Stimulated activated effector memory CD8-positive, alpha-beta T cell treated with anti-CD3 and anti-CD28 coated beads, Interleukin-12 subunit alpha, Interleukin-12 subunit beta, amount 100 ng/mL, for 72 hours (primary cell): ENCODE measurements around the gene NDE1.

Experiments
- ATAC-seq: fragments of 150-1000 bp; cut with Tn5 transposase; 2 replicates; pipeline ENCODE4 v1.10.0; 2021
- DNase-seq, 2 donors: peaks; one replicate each; pipeline ENCODE4 v3.0.0; 2021 to 2022; ENCODE audit warnings: low spot score in 2 of 2
- H3K27ac Mint-ChIP-seq: one replicate; pipeline ENCODE4 v1.8.0; 2022; ENCODE audit warnings: mild to moderate bottlenecking, mixed read lengths
- H3K36me3 Mint-ChIP-seq: one replicate; pipeline ENCODE4 v1.8.0; 2022; ENCODE audit warnings: mild to moderate bottlenecking, mixed read lengths
- H3K4me1 Mint-ChIP-seq: one replicate; pipeline ENCODE4 v1.8.0; 2022; ENCODE audit warnings: mixed read lengths
- H3K4me3 Mint-ChIP-seq: one replicate; pipeline ENCODE4 v1.8.0; 2022; ENCODE audit warnings: mild to moderate bottlenecking, mixed read lengths
- H3K9me3 Mint-ChIP-seq: one replicate; pipeline ENCODE4 v1.8.0; 2022; ENCODE audit warnings: mixed read lengths

The NDE1 gene

DNA sequence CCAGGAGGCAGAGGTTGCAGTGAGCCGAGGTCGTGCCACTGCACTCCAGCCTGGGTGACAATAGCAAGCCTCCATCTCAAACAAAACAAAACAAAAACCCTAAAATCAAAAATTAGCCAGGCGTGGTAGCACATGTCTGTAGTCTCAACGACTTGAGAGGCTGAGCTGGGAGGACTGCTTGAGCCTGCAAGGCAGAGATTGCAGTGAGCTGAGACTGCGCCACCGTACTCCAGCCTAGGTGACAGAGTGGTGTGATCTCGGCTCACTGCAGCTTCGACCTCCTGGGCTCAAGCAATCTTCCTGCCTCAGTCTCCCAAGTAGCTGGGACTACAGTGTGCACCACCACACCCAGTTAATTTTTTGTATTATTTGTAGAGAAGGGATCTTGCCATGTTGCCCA is 119.2 kb downstream of the NDE1 start:
- Mint-ChIP-seq H3K27ac (no peak overlapping the region), H3K9me3 (no peaks in the 10 kb centered on the region), H3K4me3 (no peak overlapping the region), H3K4me1 (no peaks in the 10 kb centered on the region), H3K36me3 (no peaks in the 10 kb centered on the region)
- ATAC-seq (no peak), DNase-seq (no peak)

- H3K9me3 Mint-ChIP-seq, result no peaks in the 10 kb centered on the region
- DNase-seq, result no peak
- ATAC-seq, result no peak
- no peak overlapping the region for H3K4me3 Mint-ChIP-seq
- no peaks in the 10 kb centered on the region for H3K36me3 Mint-ChIP-seq
- H3K4me1 Mint-ChIP-seq, result no peaks in the 10 kb centered on the region
- H3K27ac Mint-ChIP-seq, result no peak overlapping the region
Measured at GRCh38 chr16:15770107-15770506, 120.1 kb downstream of the NDE1 start.

- Mint-ChIP-seq H3K4me1 (no peaks in the 10 kb centered on the region), H3K27ac (no peak overlapping the region), H3K36me3 (no peaks in the 10 kb centered on the region), H3K4me3 (no peak overlapping the region), H3K9me3 (no peaks in the 10 kb centered on the region)
- no peak for ATAC-seq
- DNase-seq, result no peak
Measured at GRCh38 chr16:15770512-15770911, 120.5 kb downstream of the NDE1 start.

- Mint-ChIP-seq H3K4me3 (no peak overlapping the region), H3K36me3 (no peaks in the 10 kb centered on the region), H3K4me1 (no peaks in the 10 kb centered on the region), H3K27ac (no peak overlapping the region), H3K9me3 (no peaks in the 10 kb centered on the region)
- DNase-seq (no peak), ATAC-seq (no peak)
Measured at GRCh38 chr16:15771694-15772093, 121.6 kb downstream of the NDE1 start.

- H3K27ac Mint-ChIP-seq, result no peak overlapping the region
- ATAC-seq, result no peak
- H3K4me1 Mint-ChIP-seq, result no peaks in the 10 kb centered on the region
- DNase-seq, result no peak
- H3K36me3 Mint-ChIP-seq, result no peaks in the 10 kb centered on the region
- no peaks in the 10 kb centered on the region for H3K9me3 Mint-ChIP-seq
- H3K4me3 Mint-ChIP-seq, result no peak overlapping the region
Measured at GRCh38 chr16:15772579-15773293, 122.7 kb downstream of the NDE1 start.

DNA sequence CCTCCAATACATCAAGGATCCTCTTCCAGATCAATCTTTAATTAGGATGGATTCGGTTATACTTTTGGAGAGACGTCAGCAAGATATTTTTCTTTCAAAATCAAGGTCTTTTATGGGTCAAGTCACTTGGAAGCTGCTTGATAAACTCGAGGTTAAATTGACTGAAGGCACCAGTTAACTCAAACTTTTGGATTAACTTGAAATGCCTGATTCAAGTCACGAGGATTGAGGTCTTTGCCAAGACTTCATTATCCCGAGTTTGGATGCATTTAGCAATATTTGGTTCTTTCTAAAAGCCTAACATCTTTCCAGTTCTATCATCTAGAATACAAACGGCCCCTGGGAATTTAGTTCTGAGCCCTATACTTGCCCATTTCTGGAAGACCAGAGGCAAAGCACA is 123.9 kb downstream of the NDE1 start:
- DNase-seq, result no peak
- no peak overlapping the region for H3K27ac Mint-ChIP-seq
- H3K4me1 Mint-ChIP-seq, result no peaks in the 10 kb centered on the region
- no peaks in the 10 kb centered on the region for H3K9me3 Mint-ChIP-seq
- H3K4me3 Mint-ChIP-seq, result no peak overlapping the region
- no peaks in the 10 kb centered on the region for H3K36me3 Mint-ChIP-seq
- ATAC-seq, result no peak

- no peak for ATAC-seq
- Mint-ChIP-seq H3K9me3 (no peaks in the 10 kb centered on the region), H3K4me1 (no peaks in the 10 kb centered on the region), H3K4me3 (no peak overlapping the region), H3K36me3 (no peaks in the 10 kb centered on the region), H3K27ac (no peak overlapping the region)
- DNase-seq, result no peak
Measured at GRCh38 chr16:15775209-15775608, 125.2 kb downstream of the NDE1 start.

DNA sequence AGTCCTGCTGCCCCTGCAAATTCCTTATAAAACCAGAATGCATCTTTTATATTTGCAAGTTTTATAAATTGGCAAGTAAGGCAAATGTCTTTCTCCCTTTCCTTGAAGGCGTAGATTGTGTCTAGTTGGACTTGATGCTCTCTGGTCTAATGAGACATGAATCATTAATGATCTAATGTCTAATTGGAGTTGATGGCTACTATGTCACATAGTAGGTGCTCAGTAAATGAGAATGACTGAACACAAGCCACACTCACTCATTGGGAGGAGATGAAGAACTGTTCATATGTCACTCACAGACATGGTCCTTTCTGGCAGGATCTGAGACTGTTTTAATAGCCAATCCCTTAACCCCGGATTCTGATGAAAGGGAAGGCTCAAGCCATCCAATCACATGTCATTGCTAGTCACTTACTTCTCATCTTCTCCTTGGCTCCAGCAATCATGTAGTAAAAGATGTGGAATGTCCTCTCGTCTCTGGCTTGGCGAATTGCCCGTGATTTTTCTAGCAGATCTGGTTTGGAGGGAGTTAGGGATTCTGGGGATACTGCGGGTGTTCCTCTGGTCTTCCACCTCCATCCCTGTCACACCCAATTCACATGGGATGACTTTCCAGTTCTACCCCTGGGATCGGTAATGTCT is 125.7 kb downstream of the NDE1 start:
- Mint-ChIP-seq H3K36me3 (no peaks in the 10 kb centered on the region), H3K4me3 (no peak overlapping the region), H3K27ac (no peak overlapping the region), H3K9me3 (no peaks in the 10 kb centered on the region), H3K4me1 (no peaks in the 10 kb centered on the region)
- DNase-seq (no peak), ATAC-seq (no peak)
